H1 (cell line): ENCODE results near the gene PAGE2. TPM values are rescaled to one million over a fixed set of nuclear protein-coding genes. Genes with fewer than 3 reads are reported as not detected.

ENCODE experiments used
- CTCF ChIA-PET: fragments of 300-600 bp; sonication (Branson Sonifier 250); formaldehyde crosslinking; loops from one replicate; lab custom pipeline; 2021; ENCODE audit not compliant: partially characterized antibody; lab: Charles Lee
- POLR2A ChIA-PET: fragments of 300-600 bp; sonication (Branson Sonifier 250); formaldehyde crosslinking; loops from one replicate; lab custom pipeline; 2021; ENCODE audit warnings: inconsistent platforms; ENCODE audit not compliant: partially characterized antibody; lab: Charles Lee
- DNase-seq, 2 experiments: peaks; one replicate each; pipeline versions ENCODE4 v3.0.0 to v3.0.0-alpha.2; 2010 to 2022; ENCODE audit warnings: low spot score in 2 of 2, low read depth in 1 of 2, mixed read lengths in 1 of 2
- FAIRE-seq: peaks from 2 replicates; lab custom pipeline; 2011; peaks lifted over from hg19 to GRCh38; lab: Jason Lieb, UNC
- H2AFZ ChIP-seq: 2 replicates; pipeline ENCODE4 v1.8.1; 2012; ENCODE audit warnings: low read length, inconsistent platforms
- H2AK5ac ChIP-seq: 2 replicates; pipeline ENCODE4 v1.6.1; 2013; ENCODE audit warnings: low read depth, low read length
- H2BK120ac ChIP-seq: replicated peaks from 2 replicates; pipeline ENCODE3; 2013; ENCODE audit warnings: low read depth, low read length, inconsistent platforms
- H2BK12ac ChIP-seq: 2 replicates; pipeline ENCODE4 v1.6.1; 2013; ENCODE audit warnings: low read depth, low read length
- H2BK15ac ChIP-seq: 2 replicates; pipeline ENCODE4 v1.6.1; 2013; ENCODE audit warnings: low read length
- H2BK20ac ChIP-seq: 2 replicates; pipeline ENCODE4 v1.6.1; 2013; ENCODE audit warnings: low read length
- H2BK5ac ChIP-seq: 2 replicates; pipeline ENCODE4 v1.6.1; 2013; ENCODE audit warnings: low read depth, low read length
- H3K14ac ChIP-seq: 2 replicates; pipeline ENCODE4 v1.6.1; 2013; ENCODE audit warnings: inconsistent platforms; ENCODE audit not compliant: insufficient read length
- H3K18ac ChIP-seq: 2 replicates; pipeline ENCODE4 v1.6.1; 2013; ENCODE audit warnings: low read length; ENCODE audit errors: extremely low read depth
- H3K23ac ChIP-seq: 2 replicates; pipeline ENCODE4 v1.6.1; 2013; ENCODE audit warnings: inconsistent platforms; ENCODE audit not compliant: insufficient read length
- H3K23me2 ChIP-seq: 2 replicates; pipeline ENCODE4 v1.6.1; 2013; ENCODE audit warnings: low read depth, low read length
- H3K27ac ChIP-seq: 2 replicates; pipeline ENCODE4 v1.6.1; 2011; ENCODE audit warnings: low read depth, low read length, inconsistent platforms
- H3K27me3 ChIP-seq, 4 experiments: replicated peaks in 1 of 4; 1 replicate in 1 of 4; 2 replicates in 3 of 4; pipeline versions ENCODE4 v1.6.1 to v1.8.1; 2011 to 2013; ENCODE audit warnings: low read length in 3 of 4, mild to moderate bottlenecking in 3 of 4, inconsistent platforms in 2 of 4, mixed read lengths in 2 of 4, moderate library complexity in 1 of 4; ENCODE audit not compliant: control insufficient read depth in 3 of 4, insufficient read depth in 3 of 4; ENCODE audit errors: extremely low read depth in 1 of 4
- H3K36me3 ChIP-seq, 4 experiments: 2 replicates each; pipeline versions ENCODE4 v1.6.1 to v1.8.1; 2011 to 2013; ENCODE audit warnings: mild to moderate bottlenecking in 4 of 4, low read length in 3 of 4, moderate library complexity in 2 of 4, control low read depth in 1 of 4, inconsistent platforms in 1 of 4; ENCODE audit not compliant: insufficient read depth in 4 of 4, control insufficient read depth in 2 of 4
- H3K4ac ChIP-seq: replicated peaks from 2 replicates; pipeline ENCODE3; 2013; ENCODE audit warnings: low read length, low read depth, mixed read lengths, inconsistent platforms; ENCODE audit not compliant: insufficient read length
- H3K4me1 ChIP-seq, 4 experiments: replicated peaks in 1 of 4; 1 replicate in 1 of 4; 2 replicates in 3 of 4; pipeline versions ENCODE4 v1.6.1 to v1.8.1; 2011 to 2013; ENCODE audit warnings: low read length in 3 of 4, inconsistent platforms in 2 of 4, mixed read lengths in 1 of 4; ENCODE audit not compliant: insufficient read depth in 4 of 4, control insufficient read depth in 3 of 4
- H3K4me2 ChIP-seq, 2 experiments: 2 replicates each; pipeline versions ENCODE4 v1.6.1 to v1.8.1; 2011 to 2013; ENCODE audit warnings: low read depth in 2 of 2, low read length in 2 of 2, control low read depth in 1 of 2, inconsistent platforms in 1 of 2, mild to moderate bottlenecking in 1 of 2; ENCODE audit not compliant: insufficient read depth in 1 of 2
- H3K4me3 ChIP-seq, 4 experiments: fragments of 200-600, 300-600 bp in 1 of 4; sonication (generic), shearing (Covaris generic), sonication (Bioruptor Twin) in 1 of 4; 2 replicates each; pipeline versions ENCODE4 v1.5.1 to v1.8.1; 2011 to 2016; ENCODE audit warnings: low read length in 4 of 4, low read depth in 3 of 4, control low read depth in 2 of 4, inconsistent platforms in 2 of 4, mild to moderate bottlenecking in 2 of 4, mixed read lengths in 1 of 4, moderate library complexity in 1 of 4; ENCODE audit not compliant: insufficient read depth in 2 of 4; ENCODE audit errors: extremely low read depth in 1 of 4
- H3K56ac ChIP-seq: replicated peaks from 2 replicates; pipeline ENCODE3; 2013; ENCODE audit warnings: low read depth, mild to moderate bottlenecking, mixed read lengths, low read length, inconsistent platforms; ENCODE audit not compliant: insufficient read length
- H3K79me1 ChIP-seq: 2 replicates; pipeline ENCODE4 v1.6.1; 2013; ENCODE audit warnings: low read depth, low read length, control low read depth
- H3K79me2 ChIP-seq, 2 experiments: 2 replicates each; pipeline versions ENCODE4 v1.6.1 to v1.8.1; 2012 to 2013; ENCODE audit warnings: low read length in 2 of 2, mild to moderate bottlenecking in 2 of 2, inconsistent platforms in 1 of 2; ENCODE audit not compliant: insufficient read depth in 2 of 2, control insufficient read depth in 1 of 2
- H3K9ac ChIP-seq, 4 experiments: replicated peaks in 1 of 4; 1 replicate in 1 of 4; 2 replicates in 3 of 4; pipeline versions ENCODE4 v1.6.1 to v1.8.1; 2011 to 2013; ENCODE audit warnings: low read depth in 3 of 4, low read length in 3 of 4, control low read depth in 2 of 4, mild to moderate bottlenecking in 2 of 4, moderate library complexity in 2 of 4, inconsistent platforms in 1 of 4; ENCODE audit errors: extremely low read depth in 1 of 4
- H3K9me3 ChIP-seq, 2 experiments: 2 replicates each; pipeline versions ENCODE4 v1.6.1 to v1.8.1; 2012 to 2013; ENCODE audit warnings: mild to moderate bottlenecking in 2 of 2, moderate library complexity in 2 of 2, control low read depth in 1 of 2, inconsistent platforms in 1 of 2, low read depth in 1 of 2, low read length in 1 of 2, mixed read lengths in 1 of 2; ENCODE audit not compliant: insufficient read depth in 2 of 2
- H4K20me1 ChIP-seq, 2 experiments: replicated peaks in 1 of 2; 2 replicates each; pipeline versions ENCODE3 to v1.8.1; 2011 to 2013; ENCODE audit warnings: inconsistent platforms in 2 of 2, low read length in 2 of 2, mild to moderate bottlenecking in 1 of 2; ENCODE audit not compliant: insufficient read depth in 2 of 2, control insufficient read depth in 1 of 2
- H4K5ac ChIP-seq: 2 replicates; pipeline ENCODE4 v1.6.1; 2013; ENCODE audit warnings: low read length, low read depth, mixed read lengths, inconsistent platforms; ENCODE audit not compliant: insufficient read length
- H4K8ac ChIP-seq: 2 replicates; pipeline ENCODE4 v1.8.0; 2013; ENCODE audit warnings: mild to moderate bottlenecking, moderate library complexity, low read length, inconsistent platforms; ENCODE audit not compliant: insufficient read depth; ENCODE audit errors: extremely low read depth
- H4K91ac ChIP-seq: replicated peaks from 2 replicates; pipeline ENCODE3; 2013; ENCODE audit warnings: low read length, mixed read lengths, inconsistent platforms; ENCODE audit not compliant: insufficient read length
- BRCA1 ChIP-seq: IDR thresholded peaks from 2 replicates; pipeline ENCODE4 v1.6.1; 2012; ENCODE audit warnings: low read depth, low read length, improper control_type of control experiment
- EGR1 ChIP-seq: IDR thresholded peaks from 2 replicates; pipeline ENCODE4 v1.6.1; 2011; ENCODE audit warnings: low read depth, low read length, borderline replicate concordance
- NANOG ChIP-seq: IDR thresholded peaks from 2 replicates; pipeline ENCODE4 v1.6.1; 2011; ENCODE audit warnings: low read length, low read depth, mild to moderate bottlenecking, inconsistent platforms; ENCODE audit not compliant: insufficient read depth, poor library complexity, severe bottlenecking
- RBBP5 ChIP-seq: IDR thresholded peaks from 2 replicates; pipeline ENCODE4 v1.7.1; 2012; ENCODE audit warnings: low read depth, mild to moderate bottlenecking, inconsistent platforms, low read length, moderate library complexity, borderline replicate concordance
- RFX5 ChIP-seq: IDR thresholded peaks from 2 replicates; pipeline ENCODE4 v1.6.1; 2011; ENCODE audit warnings: low read depth, low read length, improper control_type of control experiment, borderline replicate concordance
- RNF2 ChIP-seq: fragments of 200-900, 300-1000 bp; sonication (generic); IDR thresholded peaks from 2 replicates; pipeline ENCODE4 v1.7.1; 2016; ENCODE audit warnings: borderline replicate concordance, low read depth, mild to moderate bottlenecking, antibody characterized with exemption, low read length; ENCODE audit not compliant: poor library complexity, severe bottlenecking; ENCODE audit errors: missing control alignments
- SUZ12 ChIP-seq: fragments of 200-600 bp; sonication (generic); IDR thresholded peaks from 2 replicates; pipeline ENCODE4 v1.6.1; 2012; ENCODE audit warnings: mild to moderate bottlenecking, inconsistent platforms, low read length, moderate library complexity, mixed read lengths
- TAF1 ChIP-seq: IDR thresholded peaks from 2 replicates; pipeline ENCODE4 v1.6.1; 2011; ENCODE audit warnings: mild to moderate bottlenecking, low read depth, low read length
- TBP ChIP-seq: IDR thresholded peaks from 2 replicates; pipeline ENCODE4 v1.6.1; 2011; ENCODE audit warnings: low read depth, low read length, improper control_type of control experiment
- WGBS, 2 experiments: shearing (Covaris generic) in 1 of 2; methylation state at CpG; one replicate each; pipeline versions ENCODE4 v1.1.6 to v1.1.7; 2013 to 2015; ENCODE audit warnings: low lambda C conversion rate in 2 of 2, mixed read lengths in 2 of 2, inconsistent platforms in 1 of 2, low coverage in 1 of 2, missing lambda C conversion rate in 1 of 2; ENCODE audit not compliant: insufficient replicate concordance in 2 of 2, insufficient coverage in 1 of 2, insufficient read length in 1 of 2; ENCODE audit errors: extremely low coverage in 1 of 2, missing lambda C conversion rate in 1 of 2; 5-methylcytosine and 5-hydroxymethylcytosine counted together
- polyA plus RNA-seq, 7 experiments: library from polyadenylated mRNA; depleted of rRNA in 3 of 7; stranded (reverse) in 5 of 7; unstranded in 2 of 7; fragments of >200 nt in 5 of 7; fragments of 200-250 nt in 2 of 7; gene quantifications; 1 replicate in 5 of 7; 2 replicates in 1 of 7; 4 replicates in 1 of 7; pipeline versions ENCODE4 v1.2.1 to v1.2.3, GENCODE V29; 2011 to 2013; ENCODE audit warnings: missing spikeins in 2 of 7, mixed read lengths in 2 of 7
- total RNA-seq: library from RNA; stranded (reverse); fragmentation: NEBNext Ultra II Directional; extraction: Animal tissue kit (Norgen Biotek cat#: 25700); gene quantifications from 2 replicates; pipeline ENCODE4 v1.2.1, GENCODE V29; 2021
- TF ChIP-seq, protein P1 (sequence below), 3 experiments: IDR thresholded peaks; 1 replicate in 2 of 3; 2 replicates in 1 of 3; pipeline versions ENCODE4 v1.5.1 to v1.6.1; 2011; ENCODE audit warnings: low read length in 3 of 3, mild to moderate bottlenecking in 3 of 3, inconsistent platforms in 2 of 3, low read depth in 1 of 3, moderate library complexity in 1 of 3; ENCODE audit not compliant: insufficient read depth in 1 of 3; ENCODE audit errors: control extremely low read depth in 1 of 3

The PAGE2 gene
- total and polyA plus RNA-seq, 2 of the 8 experiments (the other 6 are each of a cell fraction or from before 2014, with no cell fraction given) = not detected

DNA sequence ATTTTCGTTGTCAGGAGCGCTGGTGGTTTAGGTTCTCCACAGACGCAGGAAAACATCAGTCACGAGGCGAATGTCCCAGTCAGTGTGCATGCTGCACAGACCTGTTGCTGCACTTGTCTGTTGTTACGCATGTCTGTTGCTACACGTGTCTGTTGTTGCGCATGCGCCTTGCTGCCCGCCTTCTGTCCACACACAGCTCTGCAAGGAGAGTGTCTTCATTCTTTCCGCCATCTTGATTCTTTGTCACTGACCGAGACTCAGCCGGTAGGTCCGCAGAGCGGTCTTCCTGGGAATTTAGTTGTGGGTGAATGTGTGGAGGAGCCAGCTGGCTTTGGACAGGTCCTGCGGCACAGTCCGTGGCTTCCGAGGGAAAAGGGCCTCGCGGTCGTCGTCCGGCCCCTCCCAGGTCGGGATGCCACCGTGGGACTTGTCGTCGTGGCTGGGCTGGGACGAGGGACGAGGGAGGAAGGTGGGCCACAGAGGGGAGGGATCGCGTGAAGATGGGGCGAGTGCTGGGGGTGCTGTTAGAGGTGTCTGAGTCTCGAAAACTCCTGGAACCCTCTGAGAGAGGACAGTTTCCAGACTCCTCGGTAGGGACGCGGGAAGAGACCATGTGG, 13.9 kb upstream of the PAGE2 start, which contains the start of gene PAGE2B:
TSS of gene PAGE2B (plus strand) at position 180 of the 617 bp plus-strand sequence. CDS start 1,012 bp downstream, outside the sequence.
- no peaks in the 10 kb centered on the region for H3K4me1 ChIP-seq
- H3K14ac ChIP-seq = no peak within 1 kb of the TSS
- WGBS, 2 experiments = 90% methylated on average over 20 of the region's 36 CpGs; no CpG with 5 or more reads in 1 of the 2 experiments
- no peaks in the 10 kb centered on the region for H3K36me3 ChIP-seq
- H3K4ac ChIP-seq = no peak within 1 kb of the TSS
- H4K91ac ChIP-seq = no peak within 1 kb of the TSS
- H2BK20ac ChIP-seq = no peak within 1 kb of the TSS
- H3K79me1 ChIP-seq = no peaks in the 10 kb centered on the region
- H3K9me3 ChIP-seq = peaks cover 0 to 9% of the 10 kb centered on the region in 2 experiments; a peak in 2 of 4 replicates
- H2AK5ac ChIP-seq = no peak within 1 kb of the TSS
- H3K27ac ChIP-seq = no peak within 1 kb of the TSS
- H3K79me2 ChIP-seq = no peaks in the 10 kb centered on the region
- no peak within 1 kb of the TSS for H3K9ac ChIP-seq
- no peak within 1 kb of the TSS for H2BK5ac ChIP-seq
- H2BK120ac ChIP-seq = no peak within 1 kb of the TSS
- H2BK12ac ChIP-seq = no peak within 1 kb of the TSS
- no peak within 1 kb of the TSS for H3K4me2 ChIP-seq
- no peak within 1 kb of the TSS for H3K23ac ChIP-seq
- H4K5ac ChIP-seq = no peak within 1 kb of the TSS
- no peak within 1 kb of the TSS for H3K18ac ChIP-seq
- POLR2A ChIA-PET = no interaction called here
- H2BK15ac ChIP-seq = no peak within 1 kb of the TSS
- FAIRE-seq (no peak), DNase-seq (no peak)
- H4K20me1 ChIP-seq = no peaks in the 10 kb centered on the region
- H4K8ac ChIP-seq = no peak within 1 kb of the TSS
- no peaks in the 10 kb centered on the region for H3K23me2 ChIP-seq
- H3K4me3 ChIP-seq = no peak within 1 kb of the TSS
- no peak within 1 kb of the TSS for H2AFZ ChIP-seq
- H3K56ac ChIP-seq = no peak within 1 kb of the TSS
- H3K27me3 ChIP-seq = no peaks in the 10 kb centered on the region
- CTCF ChIA-PET = no interaction called here
- TF ChIP-seq, protein P1, sequence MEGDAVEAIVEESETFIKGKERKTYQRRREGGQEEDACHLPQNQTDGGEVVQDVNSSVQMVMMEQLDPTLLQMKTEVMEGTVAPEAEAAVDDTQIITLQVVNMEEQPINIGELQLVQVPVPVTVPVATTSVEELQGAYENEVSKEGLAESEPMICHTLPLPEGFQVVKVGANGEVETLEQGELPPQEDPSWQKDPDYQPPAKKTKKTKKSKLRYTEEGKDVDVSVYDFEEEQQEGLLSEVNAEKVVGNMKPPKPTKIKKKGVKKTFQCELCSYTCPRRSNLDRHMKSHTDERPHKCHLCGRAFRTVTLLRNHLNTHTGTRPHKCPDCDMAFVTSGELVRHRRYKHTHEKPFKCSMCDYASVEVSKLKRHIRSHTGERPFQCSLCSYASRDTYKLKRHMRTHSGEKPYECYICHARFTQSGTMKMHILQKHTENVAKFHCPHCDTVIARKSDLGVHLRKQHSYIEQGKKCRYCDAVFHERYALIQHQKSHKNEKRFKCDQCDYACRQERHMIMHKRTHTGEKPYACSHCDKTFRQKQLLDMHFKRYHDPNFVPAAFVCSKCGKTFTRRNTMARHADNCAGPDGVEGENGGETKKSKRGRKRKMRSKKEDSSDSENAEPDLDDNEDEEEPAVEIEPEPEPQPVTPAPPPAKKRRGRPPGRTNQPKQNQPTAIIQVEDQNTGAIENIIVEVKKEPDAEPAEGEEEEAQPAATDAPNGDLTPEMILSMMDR (IDR thresholded peaks at IDR 0.05; ENCODE audit: control extremely low read depth in 1 of 3, insufficient read depth in 1 of 3, low read depth in 1 of 3, low read length in 3 of 3) = no peak
- TF ChIP-seq BRCA1 (no peak), EGR1 (no peak), TBP (no peak), RNF2 (no peak), RFX5 (no peak), TAF1 (no peak), RBBP5 (no peak), NANOG (no peak), SUZ12 (no peak)
